Head of caudate nucleus (tissue), 42 donors: Measurements from ENCODE around the gene PLEKHA7.

Source experiments
- DNase-seq, 42 donors: peaks; one replicate each; pipeline versions ENCODE4 v3.0.0 to v3.0.0-alpha.2; 2020 to 2021; ENCODE audit warnings: mixed read lengths in 7 of 42
- intact Hi-C: fragments of 100-400 bp; cut with DNase I; formaldehyde crosslinking; loops from one replicate; pipeline ENCODE4 v1.15.0; 2022

The PLEKHA7 gene

GRCh38 chr11:16833026-16833425 lies 181.2 kb downstream of the PLEKHA7 start:
- DNase-seq: peak in 4 of 42 donors; percentile 29 to 60 (median 40)
- intact Hi-C loops: no loop called here

GRCh38 chr11:16832193-16832539 lies 182.0 kb downstream of the PLEKHA7 start:
- intact Hi-C loops: no loop called here
- no peak for DNase-seq

GRCh38 chr11:16831316-16832192 lies 182.7 kb downstream of the PLEKHA7 start:
- peak in 3 of 42 donors; percentile 34 to 49 (median 46) for DNase-seq
- intact Hi-C loops: no loop called here

- intact Hi-C loops: no loop called here
- no peak for DNase-seq
Observed at GRCh38 chr11:16827139-16827538, 187.1 kb downstream of the PLEKHA7 start.

- DNase-seq: no peak
- intact Hi-C loops: no loop called here
Observed at GRCh38 chr11:16825968-16826367, 188.2 kb downstream of the PLEKHA7 start.

GRCh38 chr11:16825101-16825500 lies 189.1 kb downstream of the PLEKHA7 start:
- intact Hi-C loops: no loop called here
- DNase-seq: no peak

- intact Hi-C loops: no loop called here
- DNase-seq: peak; percentile 38 to 92 (median 80)
Observed at GRCh38 chr11:16820324-16821092, 193.7 kb downstream of the PLEKHA7 start.

GRCh38 chr11:16818284-16818683 lies 195.9 kb downstream of the PLEKHA7 start:
- intact Hi-C loops: no loop called here
- DNase-seq: peak in 1 of 42 donors; percentile 49

- intact Hi-C loops: no loop called here
- peak in 10 of 42 donors; percentile 17 to 60 (median 37) for DNase-seq
Observed at GRCh38 chr11:16817351-16817750, 196.9 kb downstream of the PLEKHA7 start.

- intact Hi-C loops: no loop called here
- DNase-seq: no peak
Observed at GRCh38 chr11:16816358-16817270, 197.6 kb downstream of the PLEKHA7 start.

- DNase-seq: peak in 41 of 42 donors; percentile 22 to 78 (median 59)
- intact Hi-C loops: no loop called here
Observed at GRCh38 chr11:16815047-16815767, 199.0 kb downstream of the PLEKHA7 start.

GRCh38 chr11:16814410-16815046 lies 199.7 kb downstream of the PLEKHA7 start:
- intact Hi-C loops: no loop called here
- DNase-seq: no peak

- DNase-seq: no peak
- intact Hi-C loops: no loop called here
Observed at GRCh38 chr11:16813126-16813525, 201.1 kb downstream of the PLEKHA7 start.

- DNase-seq: peak in 5 of 42 donors; percentile 28 to 49 (median 40)
- intact Hi-C loops: no loop called here
Observed at GRCh38 chr11:16812274-16812673, 201.9 kb downstream of the PLEKHA7 start.

- intact Hi-C loops: no loop called here
- no peak for DNase-seq
Observed at GRCh38 chr11:16811136-16812020, 202.8 kb downstream of the PLEKHA7 start.

- intact Hi-C loops: no loop called here
- DNase-seq: peak; percentile 47 to 94 (median 77)
Observed at GRCh38 chr11:16809886-16810668, 204.1 kb downstream of the PLEKHA7 start.
